Cardiac muscle cell (in vitro differentiated cells and primary cell): Measurements from ENCODE around the gene COG2. TPM values are rescaled to one million over a fixed set of nuclear protein-coding genes. Genes with fewer than 3 reads are reported as not detected.
"Not testable (repeated sequence)": the region's sequence is repeated elsewhere in the genome, so short reads cannot be mapped to it uniquely, and the experiment has no call there.

ENCODE experiments used
- DNase-seq, 2 donors: peaks; one replicate each; pipeline versions ENCODE4 v3.0.0 to v3.0.0-alpha.2; 2010 to 2017; ENCODE audit warnings: low read depth in 1 of 2, low spot score in 1 of 2
- H3K27ac ChIP-seq: fragments of 200-600 bp; sonication (generic); 2 replicates; pipeline ENCODE4 v1.5.1; 2016
- H3K27me3 ChIP-seq: fragments of 200-600 bp; sonication (generic); 2 replicates; pipeline ENCODE4 v1.6.0; 2016; ENCODE audit warnings: control low read depth
- H3K36me3 ChIP-seq: fragments of 200-600 bp; sonication (generic); 2 replicates; pipeline ENCODE4 v1.5.1; 2016; ENCODE audit warnings: control low read depth
- H3K4me1 ChIP-seq: fragments of 200-600 bp; sonication (generic); 2 replicates; pipeline ENCODE4 v1.8.1; 2017; ENCODE audit warnings: low read depth, mild to moderate bottlenecking, mixed run types
- H3K4me3 ChIP-seq: fragments of 200-600 bp; sonication (generic); 2 replicates; pipeline ENCODE4 v1.5.1; 2016; ENCODE audit warnings: mild to moderate bottlenecking
- H3K9me3 ChIP-seq: fragments of 200-600 bp; sonication (generic); 2 replicates; pipeline ENCODE4 v1.5.1; 2017; ENCODE audit warnings: low read depth, mild to moderate bottlenecking, control low read depth
- polyA plus RNA-seq: library from polyadenylated mRNA; unstranded; fragments of >200 nt; fragmentation: Nextera tagmentation; extraction: Ambion mirVana; gene quantifications from 2 replicates; pipeline ENCODE4 v1.2.1, GENCODE V29; 2016
- total RNA-seq: library from RNA; depleted of rRNA; stranded (reverse); fragments of >200 nt; gene quantifications from 2 replicates; pipeline ENCODE4 v1.2.3, GENCODE V29; 2016
- TF ChIP-seq, protein P1 (sequence below): IDR thresholded peaks from 2 replicates; pipeline ENCODE4 v1.5.1; 2012; ENCODE audit warnings: low read depth, mild to moderate bottlenecking, low read length

The COG2 gene
- total and polyA plus RNA-seq, 2 experiments from 2014 or later, result 23.2 to 27.4 TPM

DNA sequence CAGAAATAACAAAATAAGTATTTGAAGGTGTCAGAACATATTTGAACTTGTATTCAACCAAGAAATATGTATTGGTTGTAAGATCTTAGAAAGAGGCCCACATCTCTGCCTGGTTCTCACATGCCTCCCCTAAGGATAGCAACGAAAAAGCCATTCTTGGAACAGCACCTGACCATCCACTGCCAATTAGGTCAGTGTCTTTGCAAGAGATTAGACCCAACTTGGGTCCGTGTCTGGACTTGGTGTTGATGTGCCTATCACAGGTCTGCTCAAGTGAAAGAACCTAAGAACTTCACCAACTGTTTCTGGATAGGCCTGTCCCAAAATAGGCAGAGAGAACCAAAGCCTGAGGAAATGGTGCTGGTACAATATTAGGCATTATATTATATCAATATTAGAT, 46.0 kb upstream of the COG2 start:
- H3K4me3 ChIP-seq, result no peak overlapping the region
- TF ChIP-seq, protein P1, sequence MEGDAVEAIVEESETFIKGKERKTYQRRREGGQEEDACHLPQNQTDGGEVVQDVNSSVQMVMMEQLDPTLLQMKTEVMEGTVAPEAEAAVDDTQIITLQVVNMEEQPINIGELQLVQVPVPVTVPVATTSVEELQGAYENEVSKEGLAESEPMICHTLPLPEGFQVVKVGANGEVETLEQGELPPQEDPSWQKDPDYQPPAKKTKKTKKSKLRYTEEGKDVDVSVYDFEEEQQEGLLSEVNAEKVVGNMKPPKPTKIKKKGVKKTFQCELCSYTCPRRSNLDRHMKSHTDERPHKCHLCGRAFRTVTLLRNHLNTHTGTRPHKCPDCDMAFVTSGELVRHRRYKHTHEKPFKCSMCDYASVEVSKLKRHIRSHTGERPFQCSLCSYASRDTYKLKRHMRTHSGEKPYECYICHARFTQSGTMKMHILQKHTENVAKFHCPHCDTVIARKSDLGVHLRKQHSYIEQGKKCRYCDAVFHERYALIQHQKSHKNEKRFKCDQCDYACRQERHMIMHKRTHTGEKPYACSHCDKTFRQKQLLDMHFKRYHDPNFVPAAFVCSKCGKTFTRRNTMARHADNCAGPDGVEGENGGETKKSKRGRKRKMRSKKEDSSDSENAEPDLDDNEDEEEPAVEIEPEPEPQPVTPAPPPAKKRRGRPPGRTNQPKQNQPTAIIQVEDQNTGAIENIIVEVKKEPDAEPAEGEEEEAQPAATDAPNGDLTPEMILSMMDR, result no peak
- no peaks in the 10 kb centered on the region for H3K27me3 ChIP-seq
- H3K36me3 ChIP-seq, result no peaks in the 10 kb centered on the region
- DNase-seq, result no peak
- no peaks in the 10 kb centered on the region for H3K4me1 ChIP-seq
- H3K27ac ChIP-seq, result no peak overlapping the region
- H3K9me3 ChIP-seq, result no peaks in the 10 kb centered on the region

DNA sequence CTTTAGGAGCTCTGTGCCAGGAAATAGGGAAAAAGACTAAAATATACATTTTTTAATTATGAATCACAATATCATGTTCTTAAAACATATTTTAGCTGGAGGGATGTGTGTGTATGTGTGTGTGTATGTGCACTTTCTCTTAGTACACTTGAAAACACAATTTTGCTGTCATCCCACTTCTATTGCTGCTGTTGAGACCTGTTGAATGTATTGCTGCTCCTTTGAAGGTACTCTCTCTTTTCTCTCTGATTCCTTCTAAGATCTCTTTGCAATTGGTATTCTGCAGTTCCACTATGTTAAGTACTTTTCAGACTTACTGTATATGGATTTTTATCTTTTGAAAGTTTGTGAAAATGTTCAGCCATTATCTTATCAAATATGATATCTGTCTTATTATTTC, 43.5 kb upstream of the COG2 start:
- Histone ChIP-seq H3K4me1 (no peaks in the 10 kb centered on the region), H3K9me3 (no peaks in the 10 kb centered on the region), H3K36me3 (no peaks in the 10 kb centered on the region), H3K27ac (no peak overlapping the region), H3K27me3 (no peaks in the 10 kb centered on the region), H3K4me3 (no peak overlapping the region)
- DNase-seq, result no peak
- TF ChIP-seq, protein P1, result no peak

DNA sequence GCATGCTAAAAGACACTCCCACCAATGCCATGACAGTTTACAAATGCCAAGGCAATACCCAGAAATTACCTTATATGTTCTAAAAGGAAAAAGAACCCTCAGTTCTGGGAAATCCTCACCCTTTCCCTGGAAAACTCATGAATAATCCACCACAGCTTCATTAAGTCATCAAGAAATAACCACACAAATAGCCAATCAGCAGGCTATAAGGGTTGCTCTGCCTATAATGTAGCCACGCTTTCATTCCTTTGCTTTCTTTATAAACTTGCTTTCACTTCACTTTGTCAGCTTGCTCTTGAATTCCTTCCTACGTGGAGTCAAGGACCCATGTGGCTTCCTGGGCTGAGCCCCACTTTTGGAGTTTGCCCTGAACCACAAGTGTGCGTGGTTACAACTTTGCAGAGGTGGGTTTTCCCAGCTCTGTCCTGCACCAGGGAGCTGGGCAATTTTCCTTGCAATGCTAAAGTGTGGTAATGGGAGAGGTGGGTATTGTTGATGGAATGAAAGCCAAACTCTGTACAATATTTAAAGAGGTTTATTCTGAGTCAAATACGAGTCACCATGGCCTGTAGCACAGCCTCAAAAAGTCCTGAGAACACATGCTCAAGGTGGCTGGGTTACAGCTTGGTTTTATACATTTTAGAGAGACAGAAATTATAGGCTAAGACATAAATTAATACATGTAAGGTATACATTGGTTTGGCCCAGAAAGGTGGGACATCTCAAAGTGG, 42.2 kb upstream of the COG2 start:
- Histone ChIP-seq H3K27ac (no peak overlapping the region), H3K9me3 (no peaks in the 10 kb centered on the region), H3K4me3 (no peak overlapping the region), H3K27me3 (no peaks in the 10 kb centered on the region), H3K36me3 (no peaks in the 10 kb centered on the region), H3K4me1 (no peaks in the 10 kb centered on the region)
- TF ChIP-seq, protein P1, result no peak
- no peak for DNase-seq

DNA sequence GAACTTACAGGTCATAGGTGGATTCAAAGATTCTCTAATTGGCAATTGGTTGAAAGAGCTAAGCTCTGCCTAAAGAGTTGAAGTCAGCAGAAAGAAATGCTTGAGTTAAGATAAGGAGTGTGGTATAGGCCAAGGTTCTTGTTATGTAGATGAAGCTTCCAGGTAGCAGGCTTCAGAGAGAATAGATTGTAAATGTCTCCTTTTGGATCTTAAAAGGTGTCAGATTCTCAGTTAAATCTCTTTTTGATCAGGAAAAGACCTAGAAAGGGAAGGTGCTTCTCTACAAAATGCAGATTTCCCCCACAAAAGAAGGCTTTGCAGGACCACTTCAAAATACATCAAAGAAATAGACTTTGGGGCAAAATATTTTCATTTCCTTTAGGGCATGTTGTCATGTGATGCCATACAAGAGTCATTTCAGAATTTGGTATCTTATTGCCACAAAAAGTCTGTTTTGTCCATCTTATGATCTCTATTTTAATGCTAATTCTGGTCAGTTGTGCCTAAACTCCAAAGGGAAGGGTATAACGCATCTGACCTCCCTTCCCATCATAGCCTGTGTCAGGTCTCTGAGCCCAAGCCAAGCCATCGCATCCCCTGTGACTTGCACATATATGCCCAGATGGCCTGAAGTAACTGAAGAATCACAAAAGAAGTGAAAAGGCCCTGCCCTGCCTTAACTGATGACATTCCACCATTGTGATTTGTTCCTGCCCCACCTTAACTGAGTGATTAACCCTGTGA, 41.5 kb upstream of the COG2 start:
- H3K27ac ChIP-seq, H3K4me1 ChIP-seq, H3K36me3 ChIP-seq, H3K9me3 ChIP-seq, H3K4me3 ChIP-seq, DNase-seq, H3K27me3 ChIP-seq: not testable (repeated sequence)

DNA sequence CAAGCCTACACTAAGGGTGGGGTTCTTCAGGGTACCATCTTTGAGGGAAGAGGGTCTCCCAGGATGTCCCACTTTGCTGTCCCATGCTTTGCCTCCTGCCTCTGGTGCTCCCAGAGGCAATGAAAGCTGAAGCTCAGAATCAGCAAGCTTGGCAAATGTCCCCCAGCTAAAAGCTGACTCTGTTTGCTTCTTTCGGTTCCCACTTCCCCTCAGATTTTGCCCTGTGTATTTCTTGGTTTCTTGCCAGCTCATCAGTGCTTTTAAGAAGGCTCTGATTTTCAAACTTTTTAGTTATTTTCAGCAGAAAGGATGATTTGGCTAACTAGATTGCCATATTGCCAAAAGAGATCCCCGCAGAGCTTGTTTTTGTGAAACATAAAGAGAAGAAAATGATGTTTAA, 33.1 kb upstream of the COG2 start:
- no peak overlapping the region for H3K27ac ChIP-seq
- no peaks in the 10 kb centered on the region for H3K27me3 ChIP-seq
- no peaks in the 10 kb centered on the region for H3K36me3 ChIP-seq
- TF ChIP-seq, protein P1, result no peak
- no peaks in the 10 kb centered on the region for H3K9me3 ChIP-seq
- H3K4me3 ChIP-seq, result no peak overlapping the region
- no peak for DNase-seq
- H3K4me1 ChIP-seq, result no peaks in the 10 kb centered on the region

DNA sequence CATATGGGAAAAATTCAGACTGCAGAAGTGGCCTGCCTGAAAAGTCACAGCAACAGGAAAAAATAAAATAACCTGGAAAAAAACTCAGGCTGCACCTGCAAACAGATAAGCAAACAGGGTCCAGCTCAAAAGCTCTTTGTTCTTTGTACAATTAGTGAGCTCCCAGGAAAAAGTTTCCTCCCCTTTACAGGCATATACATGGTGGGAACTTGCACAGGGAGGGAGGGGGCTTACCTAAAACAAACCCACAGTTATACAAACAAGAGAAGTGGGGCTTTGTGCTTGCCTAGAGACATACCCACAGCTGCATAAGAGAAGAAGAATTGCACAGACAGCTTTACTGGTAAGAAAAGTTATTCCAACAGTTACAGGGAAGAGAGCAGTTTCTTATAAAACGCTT, 31.7 kb upstream of the COG2 start:
- Histone ChIP-seq H3K36me3 (no peaks in the 10 kb centered on the region), H3K27ac (no peak overlapping the region), H3K27me3 (no peaks in the 10 kb centered on the region), H3K4me1 (no peaks in the 10 kb centered on the region), H3K4me3 (no peak overlapping the region), H3K9me3 (no peaks in the 10 kb centered on the region)
- DNase-seq, result no peak
- TF ChIP-seq, protein P1, result no peak
